Activated T-helper 2 cell treated with anti-CD3 and anti-CD28 coated beads, Interferon-gamma antibody, Interleukin-2, Interleukin-4, amounts not matched to agents 10 μg/mL and 5 μg/mL and 100 μg/mL, durations not matched to agents 14 hours and 24 hours and 36 hours (primary cell): Measurements from ENCODE around the gene GPER1. TPM values are rescaled to one million over a fixed set of nuclear protein-coding genes. Genes with fewer than 3 reads are reported as not detected.
A peak's percentile ranks its signal among the peaks of the same experiment; 100 is the strongest.
"Not testable (repeated sequence)": the region's sequence is repeated elsewhere in the genome, so short reads cannot be mapped to it uniquely, and the experiment has no call there.

ENCODE experiments used
- DNase-seq: peaks from one replicate; pipeline ENCODE4 v3.0.0; 2021; ENCODE audit warnings: low spot score
- H3K27ac Mint-ChIP-seq: one replicate; pipeline ENCODE4 v1.8.0; 2021; ENCODE audit warnings: mixed read lengths
- H3K27me3 Mint-ChIP-seq: one replicate; pipeline ENCODE4 v1.8.0; 2021; ENCODE audit warnings: low read depth, mixed read lengths
- H3K36me3 Mint-ChIP-seq: one replicate; pipeline ENCODE4 v1.8.0; 2021; ENCODE audit warnings: low read depth, mixed read lengths
- H3K4me1 Mint-ChIP-seq: one replicate; pipeline ENCODE4 v1.8.0; 2021; ENCODE audit warnings: low read depth, mixed read lengths
- H3K4me3 Mint-ChIP-seq: one replicate; pipeline ENCODE4 v1.8.0; 2021; ENCODE audit warnings: low read depth, mild to moderate bottlenecking, moderate library complexity, mixed read lengths
- H3K9me3 Mint-ChIP-seq: one replicate; pipeline ENCODE4 v1.8.0; 2021; ENCODE audit warnings: mixed read lengths
- intact Hi-C: fragments of 100-400 bp; cut with micrococcal nuclease; formaldehyde crosslinking; loops from one replicate; pipeline ENCODE4 v1.15.1; 2023
- total RNA-seq: library from RNA; stranded (reverse); gene quantifications from 2 replicates; pipeline ENCODE4 v1.2.3, GENCODE V29; 2022

GPER1 gene
- total RNA-seq, 1 donor from 2014 or later = 0.37 TPM

DNA sequence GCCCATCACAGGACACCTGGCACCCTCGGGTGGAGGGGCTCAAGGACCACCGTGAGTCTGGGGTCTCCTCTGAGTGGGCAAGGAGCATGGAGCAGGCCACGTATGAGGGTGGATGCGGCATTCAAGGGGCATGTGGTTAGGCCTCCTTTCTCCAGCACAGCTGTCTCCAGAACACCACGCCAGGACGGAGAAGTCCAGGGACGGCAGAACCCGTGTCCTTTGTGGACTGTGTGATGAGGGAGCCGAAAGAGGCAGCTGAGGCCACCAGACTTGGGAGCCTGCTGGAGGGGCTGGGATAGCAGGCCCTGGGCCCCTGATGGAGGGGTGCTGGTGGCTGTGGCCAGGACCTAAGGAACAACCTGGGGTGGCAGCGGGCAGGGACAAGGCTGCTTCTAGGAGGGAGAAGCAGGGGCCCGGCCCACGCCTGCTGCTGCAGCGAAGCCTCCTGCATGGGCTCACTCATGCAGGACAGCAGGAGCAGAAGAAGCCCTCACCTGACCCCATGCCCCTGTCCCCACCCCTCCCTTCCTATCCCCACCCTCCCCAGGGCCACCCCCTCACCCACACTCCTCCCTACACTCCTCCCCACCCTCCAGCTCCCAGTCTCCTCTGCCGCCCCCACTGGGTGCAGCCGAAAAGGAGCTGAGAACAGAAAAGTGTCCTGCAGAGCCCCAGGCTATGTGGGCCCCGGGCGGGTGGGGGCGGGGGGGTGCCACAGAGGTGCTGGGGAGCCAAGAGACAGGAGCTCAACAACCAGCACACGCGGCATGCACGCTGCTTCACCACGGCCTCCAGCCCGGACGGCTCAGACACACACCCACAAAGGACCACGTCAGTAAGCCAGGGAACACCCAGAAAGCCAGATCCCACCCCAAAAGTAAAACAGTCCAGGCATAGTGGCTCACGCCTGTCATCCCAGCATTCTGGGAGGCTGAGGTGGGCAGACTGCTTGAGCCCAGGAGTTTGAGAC, 42.4 kb downstream of the GPER1 start:
- no peaks in the 10 kb centered on the region for H3K4me1 Mint-ChIP-seq

DNA sequence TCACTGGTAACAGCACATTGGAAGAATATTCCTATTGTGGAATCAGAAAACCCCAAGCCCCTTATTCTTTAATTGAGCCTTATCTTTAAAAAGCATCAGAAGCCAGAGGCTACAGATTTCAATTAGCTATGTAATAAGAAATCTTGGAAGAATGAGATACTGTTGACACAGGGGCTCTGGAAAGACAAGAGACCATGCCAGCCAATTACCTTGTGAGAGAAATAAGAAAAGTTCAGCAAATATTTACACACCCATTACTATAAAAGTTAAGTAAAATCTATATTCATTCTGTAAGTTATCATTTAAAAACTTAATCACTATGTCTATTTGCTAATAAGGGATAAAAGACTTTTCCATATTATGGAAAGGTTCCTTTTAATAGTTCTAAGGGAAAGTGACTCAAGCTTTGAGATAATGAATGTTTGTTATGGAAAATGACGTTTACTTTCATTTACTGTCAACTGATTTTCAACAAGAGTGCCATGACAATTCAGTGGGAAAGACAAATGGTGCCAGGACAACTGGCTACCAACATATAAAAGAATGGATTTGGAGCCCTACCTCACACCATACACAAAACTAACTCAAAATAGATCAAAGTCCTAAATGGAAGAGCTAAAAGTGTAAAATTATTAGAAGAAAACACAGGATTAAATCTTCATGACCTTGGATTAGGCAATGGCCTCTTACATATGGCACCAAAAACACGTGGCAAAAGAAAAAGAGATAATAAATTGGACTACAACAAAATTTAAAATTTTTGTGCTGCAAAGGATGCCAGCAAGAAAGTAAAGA, 43.8 kb downstream of the GPER1 start:
- Mint-ChIP-seq H3K27me3 (no peaks in the 10 kb centered on the region), H3K27ac (no peak overlapping the region), H3K4me1 (peaks cover 1% of the 10 kb centered on the region), H3K4me3 (no peak overlapping the region), H3K9me3 (peaks cover 4% of the 10 kb centered on the region), H3K36me3 (peaks cover 4% of the 10 kb centered on the region)
- intact Hi-C loops = no loop called here
- DNase-seq = no peak

More for the DNA sequence above, 42.4 kb downstream of the GPER1 start:
- Mint-ChIP-seq H3K9me3 (peaks cover 4% of the 10 kb centered on the region), H3K27ac (no peak overlapping the region), H3K27me3 (no peaks in the 10 kb centered on the region), H3K36me3 (peaks cover 4% of the 10 kb centered on the region), H3K4me3 (no peak overlapping the region)
- intact Hi-C loops = no loop called here
- DNase-seq = no peak

DNA sequence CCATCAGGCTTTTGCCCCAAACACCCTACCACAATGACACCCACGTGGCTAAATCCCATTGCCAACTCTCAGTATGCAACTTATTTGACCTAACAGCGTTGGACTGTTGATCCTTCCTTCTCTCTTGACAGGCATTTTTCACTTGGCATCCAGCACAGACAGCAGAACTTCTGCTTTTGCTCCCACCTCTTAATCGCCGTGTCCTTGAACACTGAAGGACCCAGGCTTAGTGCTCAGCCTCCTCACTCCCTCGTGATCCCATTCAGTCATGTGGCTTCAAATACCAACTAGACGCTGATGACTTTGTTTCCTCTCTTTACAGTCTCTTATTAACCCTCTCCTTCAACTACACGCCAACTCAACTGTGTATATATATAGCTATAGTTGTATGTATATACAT, 47.0 kb downstream of the GPER1 start:
- no peak overlapping the region for H3K4me3 Mint-ChIP-seq
- peaks cover 8% of the 10 kb centered on the region for H3K4me1 Mint-ChIP-seq
- peaks cover 4% of the 10 kb centered on the region for H3K36me3 Mint-ChIP-seq
- no peak for DNase-seq
- no peaks in the 10 kb centered on the region for H3K27me3 Mint-ChIP-seq
- H3K27ac Mint-ChIP-seq = no peak overlapping the region
- intact Hi-C loops = loop anchor here (5.0 kb wide), 1 partner anchor 48 kb away; the partner anchor contains the start of gene GPER1
- H3K9me3 Mint-ChIP-seq = peaks cover 4% of the 10 kb centered on the region

DNA sequence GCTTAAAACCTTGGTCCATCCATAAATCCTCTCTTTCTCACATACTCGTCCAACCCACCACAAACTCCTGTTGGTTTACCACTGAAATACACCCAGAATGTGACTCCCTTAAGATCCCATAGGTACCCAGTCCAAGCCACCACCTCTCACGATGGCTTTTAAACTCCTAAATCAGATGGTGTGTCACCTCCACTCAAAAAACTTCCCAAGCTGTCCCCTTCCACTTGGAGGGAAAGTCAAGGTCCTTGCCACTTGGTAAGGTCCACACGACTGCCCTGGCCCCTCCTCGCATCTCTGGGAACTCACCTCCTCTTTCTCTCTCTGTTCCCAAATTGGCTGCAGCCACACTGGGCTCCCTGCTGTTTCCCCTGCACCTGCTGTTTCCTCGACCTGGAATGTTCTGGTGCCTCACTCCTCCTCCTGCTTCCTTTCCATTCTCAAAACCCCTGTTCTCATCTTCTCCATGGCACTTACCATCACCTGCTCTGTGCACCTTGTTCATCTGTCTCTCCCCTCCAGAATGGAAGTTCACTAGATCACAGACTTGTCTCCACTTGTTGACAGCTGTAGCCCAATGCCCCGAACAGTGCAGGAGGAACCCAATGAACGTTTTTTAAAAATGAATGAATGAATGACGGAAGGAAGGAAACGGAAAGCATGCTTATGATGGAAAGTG, 49.1 kb downstream of the GPER1 start:
- Mint-ChIP-seq H3K27ac (peak overlapping the region; percentile 73), H3K4me1 (peaks cover 9% of the 10 kb centered on the region), H3K27me3 (no peaks in the 10 kb centered on the region), H3K36me3 (no peaks in the 10 kb centered on the region), H3K4me3 (peak overlapping the region; percentile 87), H3K9me3 (peaks cover under 1% of the 10 kb centered on the region)
- intact Hi-C loops = loop anchor here (5.0 kb wide), 1 partner anchor 50 kb away; the partner anchor contains the start of gene GPER1
- DNase-seq = no peak

DNA sequence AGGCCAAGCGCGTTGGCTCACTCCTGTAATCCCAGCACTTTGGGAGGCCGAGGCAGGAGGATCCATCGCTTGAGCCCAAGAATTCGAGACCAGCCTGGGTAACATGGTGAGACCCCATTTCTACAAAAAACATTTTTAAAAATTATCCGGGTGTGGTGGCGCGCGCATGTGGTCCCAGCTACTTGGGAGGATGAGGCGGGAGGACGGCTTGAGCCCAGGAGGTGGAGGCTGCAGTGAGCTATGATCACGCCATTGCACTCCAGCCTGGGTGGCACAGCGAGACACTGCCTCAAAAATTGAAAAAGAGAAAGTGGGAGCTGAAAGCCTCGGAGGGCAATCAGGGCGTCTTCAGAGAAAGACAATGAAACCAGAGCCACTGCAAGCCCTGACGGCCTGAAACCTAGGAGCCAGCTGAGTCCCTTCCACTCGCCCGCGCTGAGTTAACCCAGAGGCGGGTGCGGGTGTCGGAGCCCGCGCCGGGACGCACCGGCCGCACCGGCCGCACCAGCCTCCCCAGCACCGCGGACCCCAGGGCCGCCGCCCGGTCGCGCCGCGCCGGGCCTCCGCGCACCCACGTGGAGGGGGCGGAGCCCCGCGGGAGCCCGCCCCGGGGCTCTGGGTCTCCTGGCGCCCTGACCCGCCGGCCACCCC, 49.7 kb downstream of the GPER1 start:
- Mint-ChIP-seq H3K9me3 (no peaks in the 10 kb centered on the region), H3K27me3 (no peaks in the 10 kb centered on the region), H3K4me1 (peaks cover 9% of the 10 kb centered on the region), H3K27ac (peak overlapping the region; percentile 87), H3K4me3 (peak overlapping the region; percentile 87), H3K36me3 (no peaks in the 10 kb centered on the region)
- intact Hi-C loops = loop anchor here (1.0 to 5.0 kb wide), 3 partner anchors 23 to 50 kb away; partner anchors contain the start of genes GPER1 and ZFAND2A
- DNase-seq = no peak

DNA sequence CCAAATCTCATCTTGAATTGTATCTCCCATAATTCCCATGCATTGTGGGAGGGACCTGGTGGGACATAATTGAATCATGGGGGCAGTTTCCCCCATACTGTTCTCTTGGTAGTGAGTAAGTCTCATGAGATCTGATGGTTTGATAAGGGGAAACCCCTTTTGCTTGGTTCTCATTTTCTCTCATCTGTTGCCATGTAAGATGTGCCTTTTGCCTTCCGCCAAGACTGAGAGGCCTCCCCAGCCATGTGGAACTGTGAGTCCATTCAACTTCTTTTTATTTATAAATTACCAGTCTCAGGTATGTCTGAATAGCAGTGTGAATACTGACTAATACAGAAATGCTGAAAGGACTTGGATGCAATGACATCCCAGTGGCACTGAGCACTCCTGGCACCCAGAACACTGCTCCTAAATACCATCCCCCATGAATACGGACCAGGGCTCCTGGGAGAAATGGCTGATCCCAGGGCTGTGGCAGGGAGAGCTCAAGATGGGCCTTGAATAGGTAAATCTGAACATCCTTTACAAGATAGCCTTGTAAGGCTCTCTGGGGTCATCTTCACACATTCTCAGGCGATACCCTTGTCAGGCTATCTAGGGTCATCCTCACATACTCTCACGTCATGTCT, 52.7 kb downstream of the GPER1 start:
- Mint-ChIP-seq H3K4me1 (peaks cover 9% of the 10 kb centered on the region), H3K27me3 (no peaks in the 10 kb centered on the region), H3K4me3 (no peak overlapping the region), H3K9me3 (no peaks in the 10 kb centered on the region), H3K36me3 (no peaks in the 10 kb centered on the region), H3K27ac (no peak overlapping the region)
- intact Hi-C loops = no loop called here
- DNase-seq = no peak

DNA sequence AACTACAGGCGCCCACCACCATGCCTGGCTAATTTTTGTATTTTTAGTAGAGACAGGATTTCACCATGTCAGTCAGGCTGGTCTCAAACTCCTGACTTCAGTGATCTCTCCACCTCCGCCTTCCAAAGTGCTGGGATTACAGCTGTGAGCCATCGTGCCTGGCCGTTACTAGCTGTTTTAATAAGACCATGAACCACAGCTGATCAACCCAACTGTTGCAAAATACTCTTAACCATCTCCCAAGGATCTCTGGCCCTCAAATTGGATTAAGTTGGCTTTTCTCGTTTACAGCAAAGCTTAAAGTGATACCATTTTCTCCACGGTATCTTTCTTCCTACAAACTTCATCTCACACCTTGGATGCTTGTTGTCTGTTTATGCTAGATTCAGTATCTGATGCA, 53.7 kb downstream of the GPER1 start:
- Mint-ChIP-seq H3K27ac (no peak overlapping the region), H3K36me3 (no peaks in the 10 kb centered on the region)

DNA sequence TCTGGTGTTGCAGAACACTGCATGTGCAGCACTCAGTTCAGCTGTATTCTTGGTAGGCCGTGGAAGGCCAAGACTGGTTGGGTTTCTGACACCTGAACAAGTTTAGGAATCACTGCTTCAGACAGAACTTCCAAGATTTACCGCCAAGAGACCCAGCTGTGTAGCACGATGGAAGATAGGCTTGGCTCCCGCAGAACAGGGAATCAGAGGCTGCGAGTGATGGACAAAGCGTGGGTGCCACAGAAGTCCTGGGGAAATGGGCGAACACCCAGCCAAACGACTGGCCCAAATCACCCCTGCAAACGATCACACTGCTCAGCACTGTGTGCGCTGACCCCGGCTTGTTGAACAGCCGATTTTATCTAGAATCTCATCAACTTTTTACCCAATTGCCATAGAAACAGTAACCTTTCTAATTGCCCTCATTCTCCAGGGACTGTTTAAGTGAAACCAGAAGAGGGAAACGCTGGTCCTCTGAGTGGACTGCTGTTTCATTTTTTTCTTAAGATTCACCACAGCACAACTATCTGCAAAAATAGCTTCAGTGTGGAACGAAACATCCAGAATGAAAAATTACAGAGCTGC, 54.2 kb downstream of the GPER1 start:
- no peaks in the 10 kb centered on the region for H3K27me3 Mint-ChIP-seq
- H3K9me3 Mint-ChIP-seq = no peaks in the 10 kb centered on the region
- intact Hi-C loops = no loop called here
- H3K4me3 Mint-ChIP-seq = no peak overlapping the region
- no peak for DNase-seq
- peaks cover 3% of the 10 kb centered on the region for H3K4me1 Mint-ChIP-seq
- H3K36me3 Mint-ChIP-seq = no peaks in the 10 kb centered on the region
- H3K27ac Mint-ChIP-seq = no peak overlapping the region

More for the DNA sequence above, 53.7 kb downstream of the GPER1 start:
- Mint-ChIP-seq H3K9me3 (no peaks in the 10 kb centered on the region), H3K27me3 (no peaks in the 10 kb centered on the region), H3K4me1 (peaks cover 8% of the 10 kb centered on the region), H3K4me3 (no peak overlapping the region)
- intact Hi-C loops = no loop called here
- DNase-seq = no peak

DNA sequence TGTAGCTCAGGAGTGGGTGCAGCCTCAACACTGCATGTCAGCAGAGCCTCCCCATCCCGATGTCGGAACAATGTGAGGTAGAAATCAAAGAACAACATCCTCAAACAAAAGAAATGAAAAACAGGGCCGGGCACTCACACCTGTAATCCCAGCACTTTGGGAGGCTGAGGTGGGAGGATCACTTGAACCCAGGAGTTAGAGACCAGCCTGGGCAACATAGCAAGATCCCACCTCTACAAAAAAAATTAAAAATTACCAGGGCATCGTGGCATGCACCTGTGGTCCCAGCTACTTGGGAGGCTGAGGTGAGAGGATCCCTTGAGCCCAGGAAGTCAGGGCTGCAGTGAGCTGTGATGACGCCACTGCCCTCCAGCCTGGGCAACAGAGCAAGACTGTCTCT, 55.1 kb downstream of the GPER1 start:
- H3K27ac Mint-ChIP-seq, H3K9me3 Mint-ChIP-seq, intact Hi-C loops, DNase-seq, H3K4me3 Mint-ChIP-seq, H3K27me3 Mint-ChIP-seq, H3K36me3 Mint-ChIP-seq, H3K4me1 Mint-ChIP-seq: not testable (repeated sequence)
